BLaER1 (cell line): Measurements from ENCODE around the gene ZNF710.

ENCODE experiments used
- H3K27ac ChIP-seq: shearing (Covaris generic); formaldehyde crosslinking; 2 replicates; pipeline ENCODE4 v1.8.1; 2022
- H3K27me3 ChIP-seq: shearing (Covaris generic); formaldehyde crosslinking; 2 replicates; pipeline ENCODE4 v1.8.1; 2022
- H3K36me3 ChIP-seq: shearing (Covaris generic); formaldehyde crosslinking; 2 replicates; pipeline ENCODE4 v1.8.1; 2022
- H3K4me1 ChIP-seq: shearing (Covaris generic); formaldehyde crosslinking; 2 replicates; pipeline ENCODE4 v1.8.1; 2022
- H3K4me2 ChIP-seq: shearing (Covaris generic); formaldehyde crosslinking; 2 replicates; pipeline ENCODE4 v1.8.1; 2022
- H3K4me3 ChIP-seq: shearing (Covaris generic); formaldehyde crosslinking; 2 replicates; pipeline ENCODE4 v1.8.1; 2022
- H3K9ac ChIP-seq: shearing (Covaris generic); formaldehyde crosslinking; 2 replicates; pipeline ENCODE4 v1.8.1; 2022
- H3K9me3 ChIP-seq: shearing (Covaris generic); formaldehyde crosslinking; 2 replicates; pipeline ENCODE4 v1.8.1; 2022
- H4K20me1 ChIP-seq: shearing (Covaris generic); formaldehyde crosslinking; 2 replicates; pipeline ENCODE4 v1.8.1; 2022
- Cebpa-rat ChIP-seq: shearing (Covaris generic); IDR thresholded peaks from 2 replicates; pipeline ENCODE4 v1.8.1; 2022

Gene ZNF710

DNA sequence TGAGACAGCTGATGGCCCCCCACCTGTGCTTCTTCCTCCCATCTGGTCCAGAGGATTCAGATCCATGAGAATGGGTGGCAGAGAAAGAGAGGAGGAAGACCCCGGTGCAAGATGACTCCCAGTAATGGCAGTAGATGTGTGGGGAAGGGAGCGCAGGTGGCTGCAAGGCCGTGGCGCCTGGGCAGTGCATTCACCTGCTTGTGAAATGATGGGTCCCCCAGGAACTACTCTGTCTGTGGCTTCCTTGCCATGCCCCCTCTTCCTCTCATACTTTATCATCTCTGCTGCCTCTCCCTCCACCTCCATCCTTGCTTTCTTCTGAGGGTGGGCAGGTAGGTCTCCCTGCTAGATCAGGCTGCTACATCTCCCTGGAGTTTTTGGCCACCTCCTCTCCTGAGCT, 23.3 kb downstream of the ZNF710 start:
- H3K27ac ChIP-seq, result 0 out of 2 replicates have a peak overlapping the region, but pooled peaks have one; percentile 12
- H3K9ac ChIP-seq, result no peak overlapping the region
- H3K4me1 ChIP-seq, result peaks cover 84% of the 10 kb centered on the region
- no peaks in the 10 kb centered on the region for H4K20me1 ChIP-seq
- H3K36me3 ChIP-seq, result peaks cover 13% of the 10 kb centered on the region
- H3K9me3 ChIP-seq, result peaks cover 17% of the 10 kb centered on the region
- H3K4me3 ChIP-seq, result no peak overlapping the region
- TF ChIP-seq Cebpa-rat, result no peak
- peak overlapping the region; percentile 60 for H3K4me2 ChIP-seq
- no peaks in the 10 kb centered on the region for H3K27me3 ChIP-seq

DNA sequence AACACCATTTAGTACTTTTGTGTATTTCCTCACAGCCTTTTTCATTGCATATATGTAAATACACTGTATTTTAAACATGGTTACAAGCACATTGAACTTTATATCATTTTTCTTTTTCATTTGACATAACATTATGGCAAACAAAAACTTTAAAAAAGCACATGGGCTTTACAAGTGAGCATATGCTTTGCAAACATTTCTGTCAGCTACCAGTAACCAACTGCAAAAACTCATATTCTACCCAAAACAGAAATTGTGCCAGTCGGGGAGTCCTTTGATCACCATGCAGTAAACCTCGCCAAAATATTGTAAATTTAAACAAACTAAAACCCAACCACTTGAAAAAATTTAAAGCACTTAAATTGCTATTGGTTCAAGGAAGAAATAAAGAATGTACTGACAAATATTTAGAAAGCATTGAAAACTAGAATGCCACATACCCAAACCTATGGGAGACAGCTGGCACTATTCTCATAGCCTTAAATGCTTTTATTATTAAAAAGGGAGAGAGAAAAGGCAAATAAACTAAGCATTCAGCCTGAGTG, 24.4 kb downstream of the ZNF710 start:
- Histone ChIP-seq H3K27ac (peak overlapping the region; percentile 8; the same call in 1 of the 2 replicates), H3K36me3 (peaks cover 13% of the 10 kb centered on the region), H3K4me3 (no peak overlapping the region), H3K4me1 (peaks cover 84% of the 10 kb centered on the region), H3K27me3 (no peaks in the 10 kb centered on the region), H3K4me2 (peak overlapping the region; percentile 60), H4K20me1 (no peaks in the 10 kb centered on the region), H3K9ac (0 out of 2 replicates have a peak overlapping the region, but pooled peaks have one; percentile 17), H3K9me3 (peaks cover 17% of the 10 kb centered on the region)
- TF ChIP-seq Cebpa-rat, result no peak

DNA sequence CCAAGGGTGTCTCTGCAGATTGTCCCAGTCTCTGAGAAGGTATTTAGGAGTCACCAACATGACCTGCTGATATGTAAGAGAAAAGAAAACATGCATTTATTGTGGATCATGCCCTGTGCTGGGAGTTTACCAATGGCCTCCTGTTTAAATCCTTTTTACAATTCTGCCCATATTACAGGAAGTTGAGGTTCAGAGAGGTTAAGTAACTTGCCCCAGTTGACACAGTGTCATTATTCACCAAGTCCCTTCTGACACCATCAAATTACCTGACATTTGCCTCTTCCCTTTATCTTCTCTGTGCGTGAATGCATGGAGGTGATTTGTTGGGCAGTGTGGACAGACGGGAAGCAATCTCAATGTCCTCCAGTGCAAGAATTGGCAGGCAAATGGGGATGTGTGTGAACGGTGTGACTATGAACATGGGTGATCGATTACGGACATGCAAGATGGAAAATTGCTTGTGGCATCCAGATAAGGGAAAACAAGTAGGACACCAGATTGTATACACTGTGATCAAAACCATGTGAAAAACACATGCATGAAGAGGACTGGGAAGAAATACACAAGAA, 27.3 kb downstream of the ZNF710 start:
- H3K4me1 ChIP-seq, result peaks cover 84% of the 10 kb centered on the region
- no peaks in the 10 kb centered on the region for H4K20me1 ChIP-seq
- TF ChIP-seq Cebpa-rat, result no peak
- no peak overlapping the region for H3K27ac ChIP-seq
- no peak overlapping the region for H3K9ac ChIP-seq
- no peak overlapping the region for H3K4me3 ChIP-seq
- no peaks in the 10 kb centered on the region for H3K27me3 ChIP-seq
- peaks cover 13% of the 10 kb centered on the region for H3K36me3 ChIP-seq
- no peak overlapping the region for H3K4me2 ChIP-seq
- peaks cover 17% of the 10 kb centered on the region for H3K9me3 ChIP-seq

DNA sequence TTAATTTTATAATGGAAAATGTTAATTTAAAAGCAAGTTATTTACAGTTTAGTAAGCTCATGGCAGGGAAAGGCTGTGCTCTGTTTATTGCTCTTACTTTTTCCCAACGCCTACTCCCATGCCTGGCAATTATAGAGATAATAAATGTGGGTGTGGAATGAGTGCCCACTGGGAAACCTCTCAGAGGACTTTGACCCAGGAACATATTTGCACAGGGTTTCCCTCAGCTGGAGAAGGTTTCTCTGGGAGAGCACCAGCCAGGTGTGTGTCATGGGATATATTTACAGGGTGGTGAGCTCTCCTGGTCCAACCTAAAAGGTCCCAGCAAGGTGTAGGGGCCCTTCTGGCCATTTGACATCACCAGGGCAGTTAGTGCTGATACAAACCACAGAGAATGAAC, 27.9 kb downstream of the ZNF710 start:
- H3K4me3 ChIP-seq, result no peak overlapping the region
- no peaks in the 10 kb centered on the region for H4K20me1 ChIP-seq
- H3K4me1 ChIP-seq, result peaks cover 84% of the 10 kb centered on the region
- H3K27me3 ChIP-seq, result no peaks in the 10 kb centered on the region
- TF ChIP-seq Cebpa-rat, result no peak
- H3K27ac ChIP-seq, result peak overlapping the region; percentile 95
- H3K4me2 ChIP-seq, result no peak overlapping the region
- no peak overlapping the region for H3K9ac ChIP-seq
- peaks cover 17% of the 10 kb centered on the region for H3K9me3 ChIP-seq
- H3K36me3 ChIP-seq, result peaks cover 13% of the 10 kb centered on the region

DNA sequence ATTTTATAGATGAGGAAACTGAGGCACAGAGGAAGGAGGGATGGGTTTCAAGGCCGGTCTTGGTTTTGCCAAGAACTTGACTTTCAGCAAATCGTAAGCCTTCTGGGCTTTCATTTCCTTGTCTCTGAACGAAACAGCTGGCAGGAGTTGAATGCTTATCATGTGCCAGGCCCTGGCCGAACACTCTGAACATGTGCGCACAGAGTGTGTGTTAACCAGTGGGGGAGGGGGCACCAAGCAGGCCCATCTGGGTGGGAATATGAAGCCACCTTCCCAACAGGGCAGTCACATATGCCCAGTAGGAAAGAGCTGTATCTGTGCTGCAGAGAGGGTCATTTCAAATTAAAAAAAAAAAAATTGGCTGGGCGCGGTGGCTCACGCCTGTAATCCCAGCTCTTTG, 29.3 kb downstream of the ZNF710 start:
- Histone ChIP-seq H3K4me2 (peak overlapping the region; percentile 95), H3K9me3 (peaks cover 17% of the 10 kb centered on the region), H3K4me3 (no peak overlapping the region), H3K4me1 (peaks cover 82% of the 10 kb centered on the region), H3K36me3 (peaks cover 13% of the 10 kb centered on the region), H3K27ac (peak overlapping the region; percentile 95), H4K20me1 (no peaks in the 10 kb centered on the region), H3K9ac (no peak overlapping the region), H3K27me3 (no peaks in the 10 kb centered on the region)
- no peak for TF ChIP-seq Cebpa-rat

DNA sequence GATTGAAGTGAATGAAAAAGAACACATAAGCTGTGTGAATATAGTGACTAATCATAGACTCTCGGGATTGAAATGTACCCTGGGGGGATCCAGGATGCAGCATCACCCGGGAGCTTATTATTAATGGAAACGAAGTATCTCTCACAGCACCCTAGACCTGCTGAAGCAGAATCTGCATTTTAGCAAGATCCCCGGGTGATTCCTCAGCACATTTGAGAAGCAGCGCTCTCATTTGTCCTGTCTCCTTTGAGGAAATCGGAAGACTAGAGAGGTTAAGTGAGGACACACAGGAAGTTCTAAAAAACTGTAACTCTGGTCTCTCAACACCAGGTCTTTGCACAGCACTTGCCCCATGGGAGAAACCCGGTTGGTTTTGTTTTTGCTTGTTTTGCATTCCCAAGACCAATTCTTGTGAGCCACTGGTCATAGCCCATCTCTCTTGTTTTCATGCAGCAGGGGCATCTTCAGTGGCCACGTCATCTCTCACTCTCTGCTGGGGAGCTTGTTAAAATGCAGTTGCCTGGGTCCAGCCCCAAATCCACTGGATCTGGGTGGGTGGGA, 30.2 kb downstream of the ZNF710 start:
- peak overlapping the region; percentile 95 for H3K4me2 ChIP-seq
- no peaks in the 10 kb centered on the region for H3K27me3 ChIP-seq
- peaks cover 13% of the 10 kb centered on the region for H3K36me3 ChIP-seq
- peaks cover 82% of the 10 kb centered on the region for H3K4me1 ChIP-seq
- H3K9me3 ChIP-seq, result peaks cover 17% of the 10 kb centered on the region
- TF ChIP-seq Cebpa-rat, result 0 out of 2 replicates have a peak, but pooled peaks have one; percentile 36
- H3K27ac ChIP-seq, result peak overlapping the region; percentile 95
- H3K9ac ChIP-seq, result peak overlapping the region; percentile 80
- no peaks in the 10 kb centered on the region for H4K20me1 ChIP-seq
- H3K4me3 ChIP-seq, result peak overlapping the region; percentile 48

DNA sequence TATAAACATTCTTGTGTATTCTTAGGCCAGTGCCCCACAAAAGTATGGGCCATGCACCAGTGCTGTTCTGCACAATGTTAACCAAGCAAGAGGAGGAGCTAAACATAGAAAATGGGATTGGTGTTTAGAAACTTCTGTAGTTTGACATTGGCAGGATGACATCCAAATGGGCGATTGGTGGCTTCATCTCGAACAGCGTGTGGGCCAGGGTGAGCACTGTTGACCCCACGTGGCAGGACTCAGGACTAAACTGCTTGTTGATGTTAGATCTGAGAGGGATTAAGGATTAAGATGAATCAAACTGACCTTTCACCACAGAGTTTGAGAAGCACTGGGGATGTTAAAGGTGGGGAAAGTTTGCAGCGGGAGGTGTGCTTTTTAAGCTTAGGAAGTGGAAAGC, 31.9 kb downstream of the ZNF710 start:
- peaks cover 7% of the 10 kb centered on the region; the same call in 1 of the 2 replicates for H3K36me3 ChIP-seq
- no peaks in the 10 kb centered on the region for H4K20me1 ChIP-seq
- H3K9me3 ChIP-seq, result peaks cover 7% of the 10 kb centered on the region
- H3K4me2 ChIP-seq, result peak overlapping the region; percentile 95
- H3K9ac ChIP-seq, result peak overlapping the region; percentile 67
- H3K4me3 ChIP-seq, result no peak overlapping the region
- peak overlapping the region; percentile 95 for H3K27ac ChIP-seq
- peaks cover 94% of the 10 kb centered on the region for H3K4me1 ChIP-seq
- H3K27me3 ChIP-seq, result no peaks in the 10 kb centered on the region
- no peak for TF ChIP-seq Cebpa-rat

DNA sequence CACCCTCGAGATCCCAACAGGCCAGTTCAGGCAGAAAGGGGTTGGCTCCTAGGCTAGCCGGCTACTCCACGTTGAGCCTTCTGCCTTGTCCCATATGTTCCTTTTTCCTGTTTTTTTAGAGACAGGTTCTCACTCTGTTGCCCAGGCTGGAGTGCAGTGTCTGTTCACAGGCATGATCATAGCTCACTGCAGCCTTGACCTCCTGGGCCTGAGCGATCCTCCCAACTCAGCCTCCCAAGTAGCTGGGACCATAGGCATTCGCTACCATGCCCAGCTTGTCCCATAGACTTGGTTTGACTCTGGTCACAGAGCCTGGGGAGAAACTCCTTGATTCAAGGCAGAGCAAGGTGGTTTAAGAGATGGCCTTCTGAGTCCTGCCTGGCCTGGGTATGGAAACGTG, 32.3 kb downstream of the ZNF710 start:
- peaks cover 2% of the 10 kb centered on the region for H3K9me3 ChIP-seq
- H3K4me3 ChIP-seq, result no peak overlapping the region; the same call in 1 of the 2 replicates
- TF ChIP-seq Cebpa-rat, result no peak
- peaks cover 3% of the 10 kb centered on the region; the same call in 1 of the 2 replicates for H3K36me3 ChIP-seq
- H3K9ac ChIP-seq, result peak overlapping the region; percentile 67
- H4K20me1 ChIP-seq, result no peaks in the 10 kb centered on the region
- H3K4me2 ChIP-seq, result peak overlapping the region; percentile 95
- peak overlapping the region; percentile 95 for H3K27ac ChIP-seq
- H3K27me3 ChIP-seq, result no peaks in the 10 kb centered on the region
- peaks cover 99% of the 10 kb centered on the region for H3K4me1 ChIP-seq

DNA sequence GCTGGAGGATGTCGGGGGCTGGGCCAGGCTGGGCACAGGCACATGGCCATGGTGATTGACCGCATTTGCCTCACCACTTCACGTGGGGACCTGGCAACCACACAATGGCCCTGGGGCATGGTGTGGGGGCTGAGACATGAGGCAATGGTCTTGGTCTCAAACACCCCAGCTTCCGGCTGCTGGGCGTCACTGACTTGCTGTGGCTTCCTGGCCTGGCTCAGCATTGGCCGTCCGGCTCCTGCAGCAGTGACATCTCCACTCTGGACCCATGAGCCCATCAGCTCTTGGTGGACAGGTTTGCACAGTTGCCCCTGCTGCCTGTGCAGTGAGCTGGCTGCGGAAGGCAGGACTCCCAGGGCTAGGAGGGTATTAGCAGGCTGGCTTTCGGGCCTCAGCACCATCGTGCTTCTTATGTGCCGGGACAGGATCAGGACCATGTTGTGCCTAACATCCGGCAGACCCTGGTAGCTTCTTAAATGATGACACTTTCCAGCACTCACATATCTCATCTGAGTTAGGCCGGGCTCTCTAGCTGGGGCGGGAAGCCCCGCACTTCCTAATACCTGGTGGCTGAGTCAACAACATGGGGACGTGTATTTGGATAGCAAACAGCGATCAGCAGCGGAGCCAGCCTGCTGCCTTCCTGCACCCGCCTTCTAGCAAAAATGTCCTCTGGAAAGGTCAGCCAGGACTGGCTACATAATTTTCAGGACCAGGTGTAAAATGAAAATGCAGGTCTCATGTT, 34.1 kb downstream of the ZNF710 start:
- peak overlapping the region; percentile 95 for H3K27ac ChIP-seq
- no peaks in the 10 kb centered on the region for H3K27me3 ChIP-seq
- H4K20me1 ChIP-seq, result no peaks in the 10 kb centered on the region
- TF ChIP-seq Cebpa-rat, result no peak
- H3K9me3 ChIP-seq, result no peaks in the 10 kb centered on the region
- peak overlapping the region; percentile 53 for H3K4me3 ChIP-seq
- H3K4me1 ChIP-seq, result peaks cover 99% of the 10 kb centered on the region
- H3K9ac ChIP-seq, result peak overlapping the region; percentile 77
- H3K4me2 ChIP-seq, result peak overlapping the region; percentile 95
- H3K36me3 ChIP-seq, result no peaks in the 10 kb centered on the region

DNA sequence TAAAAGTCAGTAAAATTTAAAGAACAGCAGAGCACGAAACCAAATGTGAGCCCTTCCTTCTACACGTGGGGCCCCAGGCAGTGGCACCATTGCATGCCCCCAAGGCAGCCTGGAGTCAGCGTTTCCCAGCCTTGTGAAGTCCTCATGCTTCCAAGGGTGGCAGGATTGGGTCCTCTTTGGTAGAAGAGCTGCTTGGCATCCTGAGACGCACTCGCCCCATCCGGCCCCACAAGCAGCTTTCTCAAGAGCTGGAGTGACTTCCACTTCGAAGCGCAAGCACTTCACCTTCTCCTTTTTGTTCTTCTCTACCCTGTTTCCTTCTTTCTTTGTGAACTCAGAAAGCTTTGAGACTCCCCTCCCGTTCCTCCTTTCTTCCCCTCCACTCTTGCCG, 34.7 kb downstream of the ZNF710 start:
- Histone ChIP-seq H3K4me1 (peaks cover 99% of the 10 kb centered on the region), H3K9ac (0 out of 2 replicates have a peak overlapping the region, but pooled peaks have one; percentile 77), H3K27me3 (no peaks in the 10 kb centered on the region), H3K4me2 (peak overlapping the region; percentile 95), H3K36me3 (no peaks in the 10 kb centered on the region), H3K4me3 (no peak overlapping the region), H3K27ac (peak overlapping the region; percentile 95), H4K20me1 (no peaks in the 10 kb centered on the region), H3K9me3 (no peaks in the 10 kb centered on the region)
- no peak for TF ChIP-seq Cebpa-rat
